AG09319 (cell line): ENCODE results near the gene PEX11A.

Experiments used
- DNase-seq: peaks from one replicate; pipeline ENCODE4 v3.0.0-alpha.2; 2010; ENCODE audit warnings: low read depth; ENCODE audit errors: extremely low read depth
- TF ChIP-seq, protein P1 (sequence below): IDR thresholded peaks from 2 replicates; pipeline ENCODE4 v1.5.1; 2011; ENCODE audit warnings: low read depth, mild to moderate bottlenecking, inconsistent platforms, low read length, moderate library complexity

Gene PEX11A

DNA sequence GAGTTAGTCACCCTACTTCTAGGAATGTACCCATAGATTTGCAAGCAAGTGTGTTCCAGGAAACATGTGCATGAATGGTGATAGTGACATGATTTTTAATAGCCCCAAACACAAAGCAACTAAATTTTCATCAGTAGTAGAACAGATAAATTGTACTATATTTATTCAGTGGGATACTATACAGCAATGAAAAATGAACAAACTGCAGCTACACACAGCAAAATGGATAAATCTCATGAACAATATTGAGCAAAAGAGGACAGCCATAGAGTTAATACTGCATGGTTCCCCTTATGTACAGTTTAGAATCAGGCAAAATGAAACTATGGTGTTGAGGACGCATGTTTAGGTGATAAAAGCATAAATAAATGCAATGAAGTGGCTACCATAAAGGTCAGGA is 34.5 kb upstream of the PEX11A start:
- TF ChIP-seq, protein P1, sequence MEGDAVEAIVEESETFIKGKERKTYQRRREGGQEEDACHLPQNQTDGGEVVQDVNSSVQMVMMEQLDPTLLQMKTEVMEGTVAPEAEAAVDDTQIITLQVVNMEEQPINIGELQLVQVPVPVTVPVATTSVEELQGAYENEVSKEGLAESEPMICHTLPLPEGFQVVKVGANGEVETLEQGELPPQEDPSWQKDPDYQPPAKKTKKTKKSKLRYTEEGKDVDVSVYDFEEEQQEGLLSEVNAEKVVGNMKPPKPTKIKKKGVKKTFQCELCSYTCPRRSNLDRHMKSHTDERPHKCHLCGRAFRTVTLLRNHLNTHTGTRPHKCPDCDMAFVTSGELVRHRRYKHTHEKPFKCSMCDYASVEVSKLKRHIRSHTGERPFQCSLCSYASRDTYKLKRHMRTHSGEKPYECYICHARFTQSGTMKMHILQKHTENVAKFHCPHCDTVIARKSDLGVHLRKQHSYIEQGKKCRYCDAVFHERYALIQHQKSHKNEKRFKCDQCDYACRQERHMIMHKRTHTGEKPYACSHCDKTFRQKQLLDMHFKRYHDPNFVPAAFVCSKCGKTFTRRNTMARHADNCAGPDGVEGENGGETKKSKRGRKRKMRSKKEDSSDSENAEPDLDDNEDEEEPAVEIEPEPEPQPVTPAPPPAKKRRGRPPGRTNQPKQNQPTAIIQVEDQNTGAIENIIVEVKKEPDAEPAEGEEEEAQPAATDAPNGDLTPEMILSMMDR, result no peak
- DNase-seq, result no peak

DNA sequence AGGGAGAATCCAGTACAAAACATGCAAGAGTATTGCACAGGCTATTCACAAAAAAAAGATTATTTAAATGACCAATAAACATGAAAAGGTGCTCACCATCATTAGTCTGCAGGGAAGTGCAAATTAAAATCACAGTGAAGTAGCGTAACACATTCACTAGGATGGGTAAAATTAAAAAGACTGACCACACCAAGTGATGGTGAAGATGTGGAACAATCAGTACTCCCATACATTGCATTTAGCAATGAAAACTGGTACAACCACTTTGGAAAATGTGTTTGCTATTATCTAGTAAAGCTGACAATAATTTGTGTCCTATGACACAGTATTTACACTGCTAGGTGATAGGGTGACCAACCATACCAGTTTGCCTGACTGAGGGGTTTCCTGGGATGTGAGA is 34.1 kb upstream of the PEX11A start:
- TF ChIP-seq, protein P1, result no peak
- no peak for DNase-seq

DNA sequence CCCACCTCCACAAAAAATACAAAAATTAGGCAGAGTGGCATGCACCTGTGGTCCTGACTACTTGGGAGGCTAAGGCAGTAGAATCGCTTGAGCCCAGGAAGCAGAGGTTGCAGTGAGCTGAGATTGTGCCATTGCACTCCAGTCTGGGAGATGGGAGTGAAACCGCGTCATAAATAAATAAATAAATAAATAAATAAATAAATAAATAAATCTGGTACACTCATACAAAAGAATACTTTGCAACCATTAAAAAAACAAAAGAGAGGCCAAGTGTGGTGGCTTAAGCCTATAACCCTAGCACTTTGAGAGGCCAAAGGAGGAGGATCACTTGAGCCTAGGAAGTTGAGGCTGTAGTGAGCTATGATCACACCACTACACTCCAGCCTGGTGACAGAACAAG is 32.5 kb upstream of the PEX11A start:
- TF ChIP-seq, protein P1, result no peak

DNA sequence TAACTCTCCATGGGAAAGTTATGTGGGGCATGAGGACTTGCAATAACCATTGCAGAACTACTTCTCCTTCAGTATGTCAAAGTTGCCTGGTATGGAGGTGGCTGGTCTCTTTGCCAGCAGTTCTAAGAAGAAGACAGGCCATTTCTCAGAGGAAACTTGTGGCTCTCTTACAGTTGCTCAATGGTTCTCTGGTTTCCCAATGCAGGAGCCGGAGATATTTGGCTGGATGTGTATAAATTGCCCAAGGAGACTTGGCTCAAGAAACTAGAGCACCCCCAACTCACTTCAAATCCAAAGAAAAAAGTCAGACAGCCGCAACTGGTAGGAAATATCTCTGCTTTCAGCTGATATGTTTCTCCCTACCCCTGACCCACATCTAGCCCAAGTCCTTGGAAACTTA is 24.2 kb upstream of the PEX11A start:
- TF ChIP-seq, protein P1, result no peak
- DNase-seq, result no peak

More for the DNA sequence above, 32.5 kb upstream of the PEX11A start:
- no peak for DNase-seq

DNA sequence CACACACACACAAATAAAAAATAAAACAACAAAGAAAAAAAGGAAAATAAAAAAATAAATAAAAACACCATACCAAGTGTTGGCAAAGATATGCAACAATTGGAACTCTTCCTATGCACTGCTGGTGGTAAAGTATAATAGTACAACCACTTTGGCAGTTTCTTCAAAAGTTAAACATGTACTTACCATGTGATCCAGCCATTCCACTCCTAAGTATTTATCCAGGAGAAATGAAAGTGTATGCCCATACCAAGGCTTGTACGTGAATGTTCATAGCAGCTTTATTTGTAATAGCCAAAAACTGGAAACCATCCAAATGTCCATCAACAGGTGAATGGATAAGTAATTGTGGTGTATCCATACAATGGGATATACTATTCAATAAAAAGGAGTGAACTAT is 17.0 kb upstream of the PEX11A start:
- TF ChIP-seq, protein P1, result no peak
- no peak for DNase-seq

DNA sequence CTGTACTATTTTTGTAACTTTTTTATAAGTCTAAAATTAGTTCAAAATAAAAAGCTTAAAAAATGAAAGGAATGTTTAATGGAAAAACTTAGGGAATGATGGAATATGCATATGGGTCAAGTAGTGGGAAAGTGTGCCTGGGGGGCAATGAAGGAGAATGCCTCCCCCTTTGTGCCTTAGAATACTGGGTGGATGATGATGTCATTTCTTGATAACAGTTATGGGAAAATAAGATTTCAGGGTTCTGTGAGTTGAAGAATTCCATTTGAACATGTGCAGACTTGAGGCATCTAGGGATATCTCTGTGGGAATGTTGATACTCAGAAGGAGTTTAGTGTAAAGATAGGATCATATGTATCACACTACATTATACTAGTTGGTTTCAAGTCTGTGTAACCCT is 13.9 kb upstream of the PEX11A start:
- TF ChIP-seq, protein P1, result no peak
- no peak for DNase-seq

DNA sequence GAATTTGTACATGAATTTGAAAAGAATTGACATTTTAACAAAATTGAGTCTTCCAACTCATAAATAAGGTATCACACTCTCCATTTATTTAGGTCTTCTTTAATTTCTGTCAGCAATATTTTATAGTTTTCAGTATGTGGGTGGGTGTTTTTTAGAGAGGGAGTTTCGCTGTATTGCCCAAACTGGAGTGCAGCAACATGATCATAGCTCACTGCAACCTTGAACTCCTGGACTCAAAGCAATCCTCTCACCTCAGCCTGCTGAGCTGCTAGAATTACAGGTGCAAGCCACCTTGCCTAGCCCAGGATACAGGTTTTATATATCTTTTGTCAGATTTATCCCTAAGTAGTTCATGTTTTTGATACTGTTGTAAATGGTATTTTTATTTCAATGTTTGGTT is 4.6 kb upstream of the PEX11A start:
- no peak for DNase-seq
- TF ChIP-seq, protein P1, result no peak
